Measurements from ENCODE around the gene LHPP. TPM values are rescaled to one million over a fixed set of nuclear protein-coding genes. Genes with fewer than 3 reads are reported as not detected.
A peak's percentile ranks its signal among the peaks of the same experiment; 100 is the strongest.

The LHPP gene
- total and polyA plus RNA-seq, 2 experiments from 2014 or later = 27.4 to 40.2 TPM

DNA sequence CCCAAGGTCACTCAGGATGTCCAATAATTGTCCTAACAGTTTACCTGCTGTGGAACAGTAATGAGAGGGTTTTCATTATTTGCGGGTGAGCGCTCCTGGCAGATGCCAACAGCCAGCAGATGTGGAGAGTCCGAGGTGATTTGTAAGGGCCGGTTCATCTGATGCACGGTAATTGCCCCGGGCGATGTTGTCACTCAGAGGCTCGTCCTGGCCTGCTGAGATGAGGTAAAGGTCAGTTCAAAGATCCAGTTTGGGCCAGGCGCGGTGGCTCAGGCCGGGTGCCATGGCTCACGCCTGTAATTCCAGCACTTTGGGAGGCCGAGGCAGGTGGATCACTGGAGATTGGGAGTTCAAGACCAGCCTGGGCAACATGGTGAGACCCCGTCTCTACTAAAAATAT is 16.9 kb downstream of the LHPP start (continued):
- TF ChIP-seq, protein P1, sequence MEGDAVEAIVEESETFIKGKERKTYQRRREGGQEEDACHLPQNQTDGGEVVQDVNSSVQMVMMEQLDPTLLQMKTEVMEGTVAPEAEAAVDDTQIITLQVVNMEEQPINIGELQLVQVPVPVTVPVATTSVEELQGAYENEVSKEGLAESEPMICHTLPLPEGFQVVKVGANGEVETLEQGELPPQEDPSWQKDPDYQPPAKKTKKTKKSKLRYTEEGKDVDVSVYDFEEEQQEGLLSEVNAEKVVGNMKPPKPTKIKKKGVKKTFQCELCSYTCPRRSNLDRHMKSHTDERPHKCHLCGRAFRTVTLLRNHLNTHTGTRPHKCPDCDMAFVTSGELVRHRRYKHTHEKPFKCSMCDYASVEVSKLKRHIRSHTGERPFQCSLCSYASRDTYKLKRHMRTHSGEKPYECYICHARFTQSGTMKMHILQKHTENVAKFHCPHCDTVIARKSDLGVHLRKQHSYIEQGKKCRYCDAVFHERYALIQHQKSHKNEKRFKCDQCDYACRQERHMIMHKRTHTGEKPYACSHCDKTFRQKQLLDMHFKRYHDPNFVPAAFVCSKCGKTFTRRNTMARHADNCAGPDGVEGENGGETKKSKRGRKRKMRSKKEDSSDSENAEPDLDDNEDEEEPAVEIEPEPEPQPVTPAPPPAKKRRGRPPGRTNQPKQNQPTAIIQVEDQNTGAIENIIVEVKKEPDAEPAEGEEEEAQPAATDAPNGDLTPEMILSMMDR (conservative IDR thresholded peaks at IDR 0.05; ENCODE audit: low read depth in 2 of 2) = no peak
- no peak for TF ChIP-seq EZH2phosphoT487 (IDR thresholded peaks at IDR 0.05; ENCODE audit: unreplicated experiment)
- TF ChIP-seq, protein P2, sequence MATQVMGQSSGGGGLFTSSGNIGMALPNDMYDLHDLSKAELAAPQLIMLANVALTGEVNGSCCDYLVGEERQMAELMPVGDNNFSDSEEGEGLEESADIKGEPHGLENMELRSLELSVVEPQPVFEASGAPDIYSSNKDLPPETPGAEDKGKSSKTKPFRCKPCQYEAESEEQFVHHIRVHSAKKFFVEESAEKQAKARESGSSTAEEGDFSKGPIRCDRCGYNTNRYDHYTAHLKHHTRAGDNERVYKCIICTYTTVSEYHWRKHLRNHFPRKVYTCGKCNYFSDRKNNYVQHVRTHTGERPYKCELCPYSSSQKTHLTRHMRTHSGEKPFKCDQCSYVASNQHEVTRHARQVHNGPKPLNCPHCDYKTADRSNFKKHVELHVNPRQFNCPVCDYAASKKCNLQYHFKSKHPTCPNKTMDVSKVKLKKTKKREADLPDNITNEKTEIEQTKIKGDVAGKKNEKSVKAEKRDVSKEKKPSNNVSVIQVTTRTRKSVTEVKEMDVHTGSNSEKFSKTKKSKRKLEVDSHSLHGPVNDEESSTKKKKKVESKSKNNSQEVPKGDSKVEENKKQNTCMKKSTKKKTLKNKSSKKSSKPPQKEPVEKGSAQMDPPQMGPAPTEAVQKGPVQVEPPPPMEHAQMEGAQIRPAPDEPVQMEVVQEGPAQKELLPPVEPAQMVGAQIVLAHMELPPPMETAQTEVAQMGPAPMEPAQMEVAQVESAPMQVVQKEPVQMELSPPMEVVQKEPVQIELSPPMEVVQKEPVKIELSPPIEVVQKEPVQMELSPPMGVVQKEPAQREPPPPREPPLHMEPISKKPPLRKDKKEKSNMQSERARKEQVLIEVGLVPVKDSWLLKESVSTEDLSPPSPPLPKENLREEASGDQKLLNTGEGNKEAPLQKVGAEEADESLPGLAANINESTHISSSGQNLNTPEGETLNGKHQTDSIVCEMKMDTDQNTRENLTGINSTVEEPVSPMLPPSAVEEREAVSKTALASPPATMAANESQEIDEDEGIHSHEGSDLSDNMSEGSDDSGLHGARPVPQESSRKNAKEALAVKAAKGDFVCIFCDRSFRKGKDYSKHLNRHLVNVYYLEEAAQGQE (IDR thresholded peaks at IDR 0.05; ENCODE audit: unreplicated experiment) = no peak
- no peak for TF ChIP-seq NANOG (IDR thresholded peaks at IDR 0.05; ENCODE audit: borderline replicate concordance)
- TF ChIP-seq CREB1 (CRISPR knock-in tag; IDR thresholded peaks at IDR 0.05; ENCODE audit: low read depth) = no peak
- no peak for TF ChIP-seq POLR2AphosphoS5 (IDR thresholded peaks at IDR 0.05; ENCODE audit: low read depth)

DNA sequence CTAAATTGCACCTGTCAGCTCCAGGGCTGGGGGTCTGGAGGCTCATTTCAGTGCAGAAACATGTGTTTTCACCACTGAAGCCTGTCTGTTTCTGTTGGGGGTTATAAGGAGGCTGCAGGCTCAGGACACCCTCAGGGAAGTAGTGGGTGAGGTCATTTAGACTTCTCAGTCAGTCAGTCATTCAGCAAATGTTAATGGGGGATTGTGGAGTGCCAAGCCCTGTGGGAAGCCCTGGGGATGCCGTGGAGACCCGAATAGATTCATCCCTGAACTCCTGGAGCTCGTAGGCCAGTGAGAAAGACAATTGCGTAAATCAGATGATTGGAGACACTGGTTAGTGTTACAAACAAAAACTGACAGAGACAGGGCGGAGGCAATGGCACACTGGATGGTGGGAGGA is 19.2 kb downstream of the LHPP start:
- Mint-ChIP-seq H3K4me1 (peaks cover 34% of the 10 kb centered on the region), H3K36me3 (ENCODE audit: low read depth) (peaks cover 25% of the 10 kb centered on the region), H3K27ac (no peak overlapping the region; the same call in 1 of the 2 replicates), H3K4me3 (no peak overlapping the region), H3K27me3 (ENCODE audit: insufficient read depth, low read depth, poor library complexity) (peaks cover 6% of the 10 kb centered on the region), H3K9me3 (peaks cover 4% of the 10 kb centered on the region; the same call in 1 of the 3 replicates)
- H2AFZ ChIP-seq = no peak overlapping the region
- TF ChIP-seq, protein P3, sequence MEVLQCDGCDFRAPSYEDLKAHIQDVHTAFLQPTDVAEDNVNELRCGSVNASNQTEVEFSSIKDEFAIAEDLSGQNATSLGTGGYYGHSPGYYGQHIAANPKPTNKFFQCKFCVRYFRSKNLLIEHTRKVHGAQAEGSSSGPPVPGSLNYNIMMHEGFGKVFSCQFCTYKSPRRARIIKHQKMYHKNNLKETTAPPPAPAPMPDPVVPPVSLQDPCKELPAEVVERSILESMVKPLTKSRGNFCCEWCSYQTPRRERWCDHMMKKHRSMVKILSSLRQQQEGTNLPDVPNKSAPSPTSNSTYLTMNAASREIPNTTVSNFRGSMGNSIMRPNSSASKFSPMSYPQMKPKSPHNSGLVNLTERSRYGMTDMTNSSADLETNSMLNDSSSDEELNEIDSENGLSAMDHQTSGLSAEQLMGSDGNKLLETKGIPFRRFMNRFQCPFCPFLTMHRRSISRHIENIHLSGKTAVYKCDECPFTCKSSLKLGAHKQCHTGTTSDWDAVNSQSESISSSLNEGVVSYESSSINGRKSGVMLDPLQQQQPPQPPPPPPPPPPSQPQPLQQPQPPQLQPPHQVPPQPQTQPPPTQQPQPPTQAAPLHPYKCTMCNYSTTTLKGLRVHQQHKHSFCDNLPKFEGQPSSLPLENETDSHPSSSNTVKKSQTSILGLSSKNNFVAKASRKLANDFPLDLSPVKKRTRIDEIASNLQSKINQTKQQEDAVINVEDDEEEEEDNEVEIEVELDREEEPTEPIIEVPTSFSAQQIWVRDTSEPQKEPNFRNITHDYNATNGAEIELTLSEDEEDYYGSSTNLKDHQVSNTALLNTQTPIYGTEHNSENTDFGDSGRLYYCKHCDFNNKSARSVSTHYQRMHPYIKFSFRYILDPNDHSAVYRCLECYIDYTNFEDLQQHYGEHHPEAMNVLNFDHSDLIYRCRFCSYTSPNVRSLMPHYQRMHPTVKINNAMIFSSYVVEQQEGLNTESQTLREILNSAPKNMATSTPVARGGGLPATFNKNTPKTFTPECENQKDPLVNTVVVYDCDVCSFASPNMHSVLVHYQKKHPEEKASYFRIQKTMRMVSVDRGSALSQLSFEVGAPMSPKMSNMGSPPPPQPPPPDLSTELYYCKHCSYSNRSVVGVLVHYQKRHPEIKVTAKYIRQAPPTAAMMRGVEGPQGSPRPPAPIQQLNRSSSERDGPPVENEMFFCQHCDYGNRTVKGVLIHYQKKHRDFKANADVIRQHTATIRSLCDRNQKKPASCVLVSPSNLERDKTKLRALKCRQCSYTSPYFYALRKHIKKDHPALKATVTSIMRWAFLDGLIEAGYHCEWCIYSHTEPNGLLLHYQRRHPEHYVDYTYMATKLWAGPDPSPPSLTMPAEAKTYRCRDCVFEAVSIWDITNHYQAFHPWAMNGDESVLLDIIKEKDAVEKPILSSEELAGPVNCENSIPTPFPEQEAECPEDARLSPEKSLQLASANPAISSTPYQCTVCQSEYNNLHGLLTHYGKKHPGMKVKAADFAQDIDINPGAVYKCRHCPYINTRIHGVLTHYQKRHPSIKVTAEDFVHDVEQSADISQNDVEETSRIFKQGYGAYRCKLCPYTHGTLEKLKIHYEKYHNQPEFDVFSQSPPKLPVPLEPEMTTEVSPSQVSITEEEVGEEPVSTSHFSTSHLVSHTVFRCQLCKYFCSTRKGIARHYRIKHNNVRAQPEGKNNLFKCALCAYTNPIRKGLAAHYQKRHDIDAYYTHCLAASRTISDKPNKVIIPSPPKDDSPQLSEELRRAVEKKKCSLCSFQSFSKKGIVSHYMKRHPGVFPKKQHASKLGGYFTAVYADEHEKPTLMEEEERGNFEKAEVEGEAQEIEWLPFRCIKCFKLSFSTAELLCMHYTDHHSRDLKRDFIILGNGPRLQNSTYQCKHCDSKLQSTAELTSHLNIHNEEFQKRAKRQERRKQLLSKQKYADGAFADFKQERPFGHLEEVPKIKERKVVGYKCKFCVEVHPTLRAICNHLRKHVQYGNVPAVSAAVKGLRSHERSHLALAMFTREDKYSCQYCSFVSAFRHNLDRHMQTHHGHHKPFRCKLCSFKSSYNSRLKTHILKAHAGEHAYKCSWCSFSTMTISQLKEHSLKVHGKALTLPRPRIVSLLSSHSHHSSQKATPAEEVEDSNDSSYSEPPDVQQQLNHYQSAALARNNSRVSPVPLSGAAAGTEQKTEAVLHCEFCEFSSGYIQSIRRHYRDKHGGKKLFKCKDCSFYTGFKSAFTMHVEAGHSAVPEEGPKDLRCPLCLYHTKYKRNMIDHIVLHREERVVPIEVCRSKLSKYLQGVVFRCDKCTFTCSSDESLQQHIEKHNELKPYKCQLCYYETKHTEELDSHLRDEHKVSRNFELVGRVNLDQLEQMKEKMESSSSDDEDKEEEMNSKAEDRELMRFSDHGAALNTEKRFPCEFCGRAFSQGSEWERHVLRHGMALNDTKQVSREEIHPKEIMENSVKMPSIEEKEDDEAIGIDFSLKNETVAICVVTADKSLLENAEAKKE (CRISPR knock-in tag; IDR thresholded peaks at IDR 0.05) = no peak
- no peak for TF ChIP-seq ZNF331 (CRISPR knock-in tag; IDR thresholded peaks at IDR 0.05; ENCODE audit: low read depth)
- TF ChIP-seq EZH2 (IDR thresholded peaks at IDR 0.05; ENCODE audit: low read depth, unreplicated experiment) = no peak
- TF ChIP-seq CREB1 (CRISPR knock-in tag; IDR thresholded peaks at IDR 0.05; ENCODE audit: low read depth) = no peak
- no peaks in the 10 kb centered on the region for H3K27me3 ChIP-seq (ENCODE audit: insufficient read depth)
- no peak overlapping the region for H3K4me3 ChIP-seq
- no peaks in the 10 kb centered on the region for H3K36me3 ChIP-seq (ENCODE audit: insufficient read depth)
- no peaks in the 10 kb centered on the region; the same call in 1 of the 2 replicates for H3K79me2 ChIP-seq (replicated peaks; ENCODE audit: insufficient read depth)
- no peaks in the 10 kb centered on the region for H3F3A ChIP-seq (replicated peaks; ENCODE audit: low read depth)
- no peaks in the 10 kb centered on the region for H4K20me1 ChIP-seq (replicated peaks; ENCODE audit: insufficient read depth)
- DNase-seq (ENCODE audit: low spot score) (no peak), ATAC-seq (peak; percentile 29)
- H3K9me2 ChIP-seq (ENCODE audit: insufficient read depth) = no peaks in the 10 kb centered on the region
- 0 out of 2 replicates have a peak overlapping the region, but pooled peaks have one; percentile 32 for H3K4me2 ChIP-seq
- H3K27ac ChIP-seq (ENCODE audit: low read depth) = no peak overlapping the region
- peaks cover 40% of the 10 kb centered on the region for H3K4me1 ChIP-seq (ENCODE audit: insufficient read depth)

Data from GM23338 (cell line).